SK-N-SH (cell line): ENCODE measurements around the gene PDE6A. TPM values are rescaled to one million over a fixed set of nuclear protein-coding genes. Genes with fewer than 3 reads are reported as not detected.
A peak's percentile ranks its signal among the peaks of the same experiment; 100 is the strongest.

ENCODE experiments used
- CTCF ChIA-PET: fragments of 300-600, 350-600 bp; formaldehyde crosslinking; extraction: SDS; loops from one replicate; lab custom pipeline; 2021; lab: Yijun Ruan, JAX
- POLR2A ChIA-PET: fragments of 350-600 bp; sonication (Branson Sonifier 250); formaldehyde crosslinking; extraction: SDS; loops from one replicate; lab custom pipeline; 2020; ENCODE audit warnings: antibody characterized with exemption, inconsistent platforms; lab: Yijun Ruan, JAX
- DNase-seq: peaks from one replicate; pipeline ENCODE4 v3.0.0; 2012
- H2AFZ ChIP-seq: fragments of 200-600 bp; sonication (generic); 2 replicates; pipeline ENCODE4 v1.8.1; 2016; ENCODE audit warnings: antibody characterized with exemption, mild to moderate bottlenecking, low read depth
- H3F3A ChIP-seq: fragments of 200-600 bp; sonication (generic); replicated peaks from 2 replicates; pipeline ENCODE3; 2016; ENCODE audit warnings: antibody characterized with exemption, mild to moderate bottlenecking; ENCODE audit not compliant: insufficient read depth
- H3K27ac ChIP-seq, 2 experiments: fragments of 200-500 bp in 1 of 2; fragments of 200-600 bp in 1 of 2; sonication (Bioruptor generic) in 1 of 2; sonication (generic), shearing (Covaris generic) in 1 of 2; 2 replicates each; pipeline versions ENCODE4 v1.5.1 to v1.6.1; 2014 to 2016; ENCODE audit warnings: low read depth in 2 of 2, inconsistent platforms in 1 of 2, low read length in 1 of 2, mild to moderate bottlenecking in 1 of 2, mixed read lengths in 1 of 2
- H3K27me3 ChIP-seq: fragments of 200-600 bp; sonication (generic), shearing (Covaris generic); 2 replicates; pipeline ENCODE4 v1.6.1; 2016; ENCODE audit warnings: mixed run types; ENCODE audit not compliant: insufficient read depth
- H3K36me3 ChIP-seq, 2 experiments: fragments of 200-500 bp in 1 of 2; fragments of 200-600 bp in 1 of 2; sonication (Bioruptor generic) in 1 of 2; sonication (generic) in 1 of 2; replicated peaks in 1 of 2; 2 replicates each; pipeline versions ENCODE3 to v1.5.1; 2014 to 2016; ENCODE audit warnings: low read length in 1 of 2, mild to moderate bottlenecking in 1 of 2; ENCODE audit not compliant: insufficient read depth in 2 of 2, control insufficient read depth in 1 of 2
- H3K4me1 ChIP-seq, 2 experiments: fragments of 200-500 bp in 1 of 2; fragments of 200-600 bp in 1 of 2; sonication (Bioruptor generic) in 1 of 2; sonication (generic), shearing (Covaris generic) in 1 of 2; 2 replicates each; pipeline versions ENCODE4 v1.5.1 to v1.6.1; 2014 to 2016; ENCODE audit warnings: low read depth in 1 of 2, low read length in 1 of 2, mixed run types in 1 of 2; ENCODE audit not compliant: insufficient read depth in 2 of 2, control insufficient read depth in 1 of 2
- H3K4me2 ChIP-seq: fragments of 200-600 bp; sonication (generic), shearing (Covaris generic); 2 replicates; pipeline ENCODE4 v1.6.1; 2017; ENCODE audit warnings: mixed run types
- H3K4me3 ChIP-seq, 2 experiments: fragments of 200-500 bp in 1 of 2; fragments of 200-600 bp in 1 of 2; sonication (Bioruptor generic) in 1 of 2; sonication (generic), shearing (Covaris generic) in 1 of 2; 2 replicates each; pipeline versions ENCODE4 v1.5.1 to v1.8.1; 2014 to 2016; ENCODE audit warnings: low read depth in 2 of 2, inconsistent platforms in 1 of 2, low read length in 1 of 2, mild to moderate bottlenecking in 1 of 2, mixed read lengths in 1 of 2, moderate library complexity in 1 of 2
- H3K79me2 ChIP-seq: fragments of 200-600 bp; sonication (generic); 2 replicates; pipeline ENCODE4 v1.8.1; 2017; ENCODE audit warnings: mild to moderate bottlenecking; ENCODE audit not compliant: insufficient read depth
- H3K9ac ChIP-seq: fragments of 200-600 bp; sonication (generic); 2 replicates; pipeline ENCODE4 v1.6.1; 2017; ENCODE audit warnings: mixed run types
- H3K9me2 ChIP-seq: fragments of 200-600 bp; sonication (generic); 2 replicates; pipeline ENCODE4 v1.6.1; 2017; ENCODE audit warnings: mixed run types
- H3K9me3 ChIP-seq: fragments of 200-600 bp; sonication (generic); 2 replicates; pipeline ENCODE4 v1.6.1; 2017; ENCODE audit warnings: mixed run types, mild to moderate bottlenecking, moderate library complexity
- H4K20me1 ChIP-seq: fragments of 200-600 bp; sonication (generic); 2 replicates; pipeline ENCODE4 v1.6.1; 2017; ENCODE audit warnings: mild to moderate bottlenecking, mixed run types; ENCODE audit not compliant: insufficient read depth
- CHD2 ChIP-seq: fragments of 150-350 bp; IDR thresholded peaks from 2 replicates; pipeline ENCODE4 v1.6.1; 2018; ENCODE audit warnings: low read length; ENCODE audit not compliant: partially characterized antibody
- ELF1 ChIP-seq: IDR thresholded peaks from 2 replicates; pipeline ENCODE4 v1.4.0; 2012
- EP300 ChIP-seq, 2 experiments: IDR thresholded peaks; 2 replicates each; pipeline versions ENCODE4 v1.4.0 to v1.6.1; 2012; ENCODE audit warnings: borderline replicate concordance in 1 of 2, low read depth in 1 of 2, low read length in 1 of 2
- GATA2 ChIP-seq: sonication (generic); formaldehyde crosslinking; IDR thresholded peaks from 2 replicates; pipeline ENCODE4 v1.5.0; 2020; ENCODE audit warnings: mild to moderate bottlenecking, missing genetic modification reagents
- JUND ChIP-seq: IDR thresholded peaks from 2 replicates; pipeline ENCODE4 v1.4.0; 2012
- NRF1 ChIP-seq: IDR thresholded peaks from 2 replicates; pipeline ENCODE4 v1.6.1; 2012; ENCODE audit warnings: low read depth, mild to moderate bottlenecking, low read length
- PBX3 ChIP-seq: IDR thresholded peaks from 2 replicates; pipeline ENCODE4; 2012
- RAD21 ChIP-seq: IDR thresholded peaks from 2 replicates; pipeline ENCODE4 v1.6.1; 2012; ENCODE audit warnings: mild to moderate bottlenecking, low read length
- RCOR1 ChIP-seq: fragments of 150-350 bp; IDR thresholded peaks from 2 replicates; pipeline ENCODE4 v1.6.1; 2017; ENCODE audit warnings: antibody characterized with exemption, low read length
- REST ChIP-seq: IDR thresholded peaks from 2 replicates; pipeline ENCODE4 v1.6.1; 2012; ENCODE audit warnings: mild to moderate bottlenecking, low read depth, low read length, moderate library complexity
- RXRA ChIP-seq: IDR thresholded peaks from 2 replicates; pipeline ENCODE4 v1.4.0; 2012; ENCODE audit warnings: low read depth, mild to moderate bottlenecking, borderline replicate concordance
- TCF12 ChIP-seq: IDR thresholded peaks from 2 replicates; pipeline ENCODE4 v1.4.0; 2012
- USF1 ChIP-seq: IDR thresholded peaks from 2 replicates; pipeline ENCODE4 v1.4.0; 2012; ENCODE audit warnings: low read depth, borderline replicate concordance
- YY1 ChIP-seq: IDR thresholded peaks from 2 replicates; pipeline ENCODE4 v1.4.0; 2012; ENCODE audit warnings: low read depth, mild to moderate bottlenecking
- WGBS: methylation state at CpG from one replicate; pipeline ENCODE4 v1.1.6; 2017; ENCODE audit warnings: low lambda C conversion rate; 5-methylcytosine and 5-hydroxymethylcytosine counted together
- polyA plus RNA-seq, 3 experiments: library from polyadenylated mRNA; depleted of rRNA; stranded (reverse); fragments of >200 nt; gene quantifications; 2 replicates each; pipeline ENCODE4 v1.2.3, GENCODE V29; 2012

The PDE6A gene
- polyA plus RNA-seq, 1 of the 3 experiments (the other 2 are of a cell fraction), result 0.05 TPM

DNA sequence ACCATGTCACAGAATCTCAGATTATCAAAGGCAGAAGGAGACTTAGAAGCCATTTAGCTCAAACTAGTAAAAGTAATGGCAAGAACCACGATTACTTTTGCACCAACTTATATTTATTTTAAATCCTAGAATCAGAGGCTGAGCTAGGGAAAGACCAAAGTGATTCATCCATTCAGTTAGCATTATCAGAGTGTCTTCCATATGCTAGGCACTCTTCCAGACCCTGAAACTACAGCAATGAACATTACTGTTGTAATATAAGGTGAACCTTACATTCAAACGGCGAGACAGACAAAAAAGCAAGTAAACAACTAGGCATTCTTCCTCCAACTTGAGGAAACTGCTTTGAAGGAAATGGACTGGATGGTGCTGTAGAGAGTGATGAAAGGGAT lies 7.9 kb downstream of the PDE6A start:
- WGBS, result 81% methylated on average over 3 of the region's 3 CpGs
- H3K9ac ChIP-seq, result no peak overlapping the region

DNA sequence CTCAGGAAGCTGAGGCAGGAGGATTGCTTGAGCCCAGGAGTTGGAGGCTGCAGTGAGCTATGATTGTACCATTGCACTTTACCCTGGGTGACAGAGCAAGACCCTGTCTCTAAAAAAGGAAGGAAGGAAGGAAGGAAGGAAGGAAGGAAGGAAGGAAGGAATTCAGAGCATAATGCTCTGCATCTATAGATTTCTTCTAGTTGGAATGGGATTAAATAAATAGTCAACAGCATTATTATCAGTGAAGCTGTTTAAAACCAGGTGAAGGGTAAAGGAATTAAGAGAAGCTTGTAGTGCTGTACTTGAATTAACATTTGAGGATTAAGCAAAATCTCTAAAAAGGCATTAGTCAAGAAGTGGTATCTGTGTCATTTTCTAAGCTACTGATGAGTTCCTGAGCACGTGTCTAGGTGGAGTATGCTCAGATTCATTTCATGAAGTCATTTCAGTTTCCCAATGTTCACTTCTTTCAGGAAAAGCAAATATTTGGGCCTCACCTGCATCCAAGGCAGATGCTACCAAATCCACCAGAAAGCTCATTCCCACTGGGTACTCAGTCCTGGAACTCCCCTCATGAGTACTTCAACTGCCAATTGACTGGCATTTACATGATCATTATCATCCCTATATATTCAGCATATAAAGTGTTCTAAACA lies 8.4 kb downstream of the PDE6A start:
- Histone ChIP-seq H3K79me2 (no peaks in the 10 kb centered on the region), H3K27me3 (no peaks in the 10 kb centered on the region)
- TF ChIP-seq REST, result no peak
- TF ChIP-seq PBX3, result no peak
- TF ChIP-seq EP300 (IDR thresholded peaks at IDR 0.05; ENCODE audit: borderline replicate concordance in 1 of 2, low read depth in 1 of 2, low read length in 1 of 2), result no peak
- TF ChIP-seq CHD2, result no peak
- TF ChIP-seq RCOR1, result no peak
- TF ChIP-seq NRF1, result no peak
- TF ChIP-seq USF1, result no peak
- TF ChIP-seq JUND, result no peak
- no peak for TF ChIP-seq RXRA
- TF ChIP-seq TCF12, result no peak
- TF ChIP-seq, all 33 proteins: peak for 0
- H3K9ac ChIP-seq, result no peak overlapping the region
- H4K20me1 ChIP-seq, result no peaks in the 10 kb centered on the region
- 100% methylated on average over 1 of the region's 1 CpG for WGBS
- no peak overlapping the region for H3K4me2 ChIP-seq
- no peak for DNase-seq
- no peak overlapping the region for H3K4me3 ChIP-seq
- H3F3A ChIP-seq, result peaks cover 26% of the 10 kb centered on the region
- POLR2A ChIA-PET, result no interaction called here
- H3K9me3 ChIP-seq, result no peaks in the 10 kb centered on the region
- no peaks in the 10 kb centered on the region for H3K9me2 ChIP-seq
- H3K36me3 ChIP-seq, result no peaks in the 10 kb centered on the region
- no peak overlapping the region for H2AFZ ChIP-seq
- peaks cover 5 to 37% of the 10 kb centered on the region in 2 experiments for H3K4me1 ChIP-seq
- no peak overlapping the region for H3K27ac ChIP-seq
- CTCF ChIA-PET, result interaction anchor here (0.7 to 6.5 kb wide), 7 partner anchors 14 to 102 kb away, joined by 3 to 68 read pairs (median 4); partner anchors contain the start of gene SLC26A2

More for the DNA sequence above, 7.9 kb downstream of the PDE6A start:
- Histone ChIP-seq H4K20me1 (no peaks in the 10 kb centered on the region), H3K4me3 (no peak overlapping the region), H3F3A (peaks cover 22% of the 10 kb centered on the region), H3K9me2 (no peaks in the 10 kb centered on the region), H3K27me3 (no peaks in the 10 kb centered on the region), H3K27ac (no peak overlapping the region), H2AFZ (no peak overlapping the region), H3K9me3 (no peaks in the 10 kb centered on the region), H3K36me3 (no peaks in the 10 kb centered on the region), H3K4me1 (peaks cover 5 to 37% of the 10 kb centered on the region in 2 experiments)
- CTCF ChIA-PET, result interaction anchor here (0.7 to 6.5 kb wide), 6 partner anchors 15 to 103 kb away, joined by 3 to 68 read pairs (median 4); partner anchors contain the start of gene SLC26A2
- TF ChIP-seq GATA2, result no peak
- peak; percentile 13; the same call in 1 of the 2 replicates for TF ChIP-seq TCF12
- no peak for TF ChIP-seq YY1
- TF ChIP-seq NRF1, result no peak
- TF ChIP-seq RAD21, result no peak
- TF ChIP-seq PBX3, result no peak
- no peak for TF ChIP-seq USF1
- no peak for TF ChIP-seq ELF1
- TF ChIP-seq, all 33 proteins: peak for 1
- H3K79me2 ChIP-seq, result no peaks in the 10 kb centered on the region
- POLR2A ChIA-PET, result no interaction called here
- H3K4me2 ChIP-seq, result 0 out of 2 replicates have a peak overlapping the region, but pooled peaks have one; percentile 46
- DNase-seq, result no peak
